Activated CD4-positive, alpha-beta T cell treated with anti-CD3 and anti-CD28 coated beads, Interleukin-2, amount 10 ng/mL, durations not matched to agents 24 days and 14 days (primary cell): ENCODE measurements around the gene AQR. TPM values are rescaled to one million over a fixed set of nuclear protein-coding genes. Genes with fewer than 3 reads are reported as not detected.

Experiments used
- DNase-seq: peaks from one replicate; pipeline ENCODE4 v3.0.0; 2022
- H3K27ac Mint-ChIP-seq: one replicate; pipeline ENCODE4 v1.8.0; 2022; ENCODE audit warnings: mild to moderate bottlenecking, mixed read lengths
- H3K27me3 Mint-ChIP-seq: one replicate; pipeline ENCODE4 v1.8.0; 2022; ENCODE audit warnings: mixed read lengths
- H3K36me3 Mint-ChIP-seq: one replicate; pipeline ENCODE4 v1.8.0; 2022; ENCODE audit warnings: low read depth, mild to moderate bottlenecking, mixed read lengths
- H3K4me1 Mint-ChIP-seq: one replicate; pipeline ENCODE4 v1.8.0; 2021; ENCODE audit warnings: mixed read lengths
- H3K4me3 Mint-ChIP-seq: one replicate; pipeline ENCODE4 v1.8.0; 2022; ENCODE audit warnings: mild to moderate bottlenecking, moderate library complexity, mixed read lengths
- H3K9me3 Mint-ChIP-seq: one replicate; pipeline ENCODE4 v1.8.0; 2021; ENCODE audit warnings: mixed read lengths
- intact Hi-C: fragments of 100-400 bp; cut with micrococcal nuclease; formaldehyde crosslinking; loops from one replicate; pipeline ENCODE4 v1.15.1; 2023
- total RNA-seq: library from RNA; stranded (reverse); gene quantifications from 2 replicates; pipeline ENCODE4 v1.2.3, GENCODE V29; 2022

The AQR gene
- total RNA-seq, 1 donor from 2014 or later = 47.3 TPM

DNA sequence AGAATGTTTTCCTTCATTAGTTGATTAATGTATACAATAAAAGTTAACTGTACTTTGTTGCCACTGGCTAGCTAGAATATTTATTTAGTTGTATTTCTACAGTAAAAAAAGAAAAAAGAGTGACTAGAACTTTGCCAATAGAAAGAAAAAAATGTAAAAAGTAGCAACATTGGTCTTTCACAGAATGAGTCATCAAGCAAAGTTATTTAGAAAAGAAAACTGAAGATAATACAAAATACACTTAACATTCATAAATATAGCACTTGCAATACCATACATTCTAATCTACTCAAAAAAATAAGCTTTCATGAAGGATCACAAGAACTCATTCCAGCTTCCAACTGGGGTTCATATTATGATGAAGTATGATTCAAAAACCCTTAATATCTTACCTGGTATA, 83.4 kb downstream of the AQR start:
- peaks cover 4% of the 10 kb centered on the region for H3K4me1 Mint-ChIP-seq
- DNase-seq = no peak
- no peak overlapping the region for H3K4me3 Mint-ChIP-seq
- H3K27ac Mint-ChIP-seq = no peak overlapping the region
- no peaks in the 10 kb centered on the region for H3K27me3 Mint-ChIP-seq
- intact Hi-C loops = no loop called here
- no peaks in the 10 kb centered on the region for H3K9me3 Mint-ChIP-seq
- H3K36me3 Mint-ChIP-seq = peaks cover 54% of the 10 kb centered on the region

- Mint-ChIP-seq H3K4me1 (peaks cover 4% of the 10 kb centered on the region), H3K9me3 (no peaks in the 10 kb centered on the region), H3K4me3 (no peak overlapping the region), H3K27me3 (no peaks in the 10 kb centered on the region), H3K27ac (no peak overlapping the region), H3K36me3 (peaks cover 57% of the 10 kb centered on the region)
- intact Hi-C loops = no loop called here
- DNase-seq = no peak
Measured at GRCh38 chr15:34883633-34884032, 85.9 kb downstream of the AQR start.

GRCh38 chr15:34883042-34883441, 86.5 kb downstream of the AQR start:
- Mint-ChIP-seq H3K9me3 (no peaks in the 10 kb centered on the region), H3K27ac (no peak overlapping the region), H3K27me3 (no peaks in the 10 kb centered on the region), H3K4me1 (peaks cover 4% of the 10 kb centered on the region), H3K36me3 (peaks cover 60% of the 10 kb centered on the region), H3K4me3 (no peak overlapping the region)
- intact Hi-C loops = no loop called here
- DNase-seq = no peak

DNA sequence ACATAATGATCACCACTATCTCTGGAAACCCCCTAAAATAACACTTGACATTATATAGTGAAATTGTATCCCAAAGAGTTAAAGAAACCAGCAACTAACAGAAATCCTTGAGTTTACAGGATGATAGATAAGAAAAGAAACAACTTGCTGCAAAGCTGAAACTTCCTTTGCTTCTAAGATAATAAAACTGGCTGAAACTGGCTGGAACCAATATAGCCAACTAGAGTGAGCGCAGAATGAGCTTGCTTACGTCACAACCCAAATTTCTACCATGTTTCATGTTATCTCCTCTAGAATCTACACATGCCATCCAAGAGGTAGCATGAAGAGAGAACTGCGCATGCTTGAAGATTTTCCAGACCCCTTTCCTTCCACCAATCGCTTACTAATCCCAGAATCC, 90.4 kb downstream of the AQR start:
- DNase-seq = no peak
- Mint-ChIP-seq H3K9me3 (no peaks in the 10 kb centered on the region), H3K4me3 (no peak overlapping the region), H3K27ac (no peak overlapping the region), H3K27me3 (no peaks in the 10 kb centered on the region), H3K36me3 (peaks cover 53% of the 10 kb centered on the region), H3K4me1 (no peaks in the 10 kb centered on the region)
- intact Hi-C loops = no loop called here

GRCh38 chr15:34876640-34877039, 92.9 kb downstream of the AQR start:
- intact Hi-C loops = no loop called here
- DNase-seq = no peak
- Mint-ChIP-seq H3K36me3 (peaks cover 49% of the 10 kb centered on the region), H3K27me3 (no peaks in the 10 kb centered on the region), H3K9me3 (no peaks in the 10 kb centered on the region), H3K4me3 (no peak overlapping the region), H3K4me1 (no peaks in the 10 kb centered on the region), H3K27ac (no peak overlapping the region)

- Mint-ChIP-seq H3K4me3 (no peak overlapping the region), H3K9me3 (no peaks in the 10 kb centered on the region), H3K27ac (no peak overlapping the region), H3K4me1 (no peaks in the 10 kb centered on the region), H3K36me3 (peaks cover 64% of the 10 kb centered on the region), H3K27me3 (no peaks in the 10 kb centered on the region)
- intact Hi-C loops = no loop called here
- DNase-seq = no peak
Measured at GRCh38 chr15:34869110-34869509, 100.4 kb downstream of the AQR start.

- Mint-ChIP-seq H3K9me3 (no peaks in the 10 kb centered on the region), H3K36me3 (peaks cover 60% of the 10 kb centered on the region), H3K4me1 (no peaks in the 10 kb centered on the region), H3K27me3 (no peaks in the 10 kb centered on the region), H3K4me3 (no peak overlapping the region), H3K27ac (no peak overlapping the region)
- no peak for DNase-seq
- intact Hi-C loops = no loop called here
Measured at GRCh38 chr15:34865531-34865930, 104.0 kb downstream of the AQR start.

DNA sequence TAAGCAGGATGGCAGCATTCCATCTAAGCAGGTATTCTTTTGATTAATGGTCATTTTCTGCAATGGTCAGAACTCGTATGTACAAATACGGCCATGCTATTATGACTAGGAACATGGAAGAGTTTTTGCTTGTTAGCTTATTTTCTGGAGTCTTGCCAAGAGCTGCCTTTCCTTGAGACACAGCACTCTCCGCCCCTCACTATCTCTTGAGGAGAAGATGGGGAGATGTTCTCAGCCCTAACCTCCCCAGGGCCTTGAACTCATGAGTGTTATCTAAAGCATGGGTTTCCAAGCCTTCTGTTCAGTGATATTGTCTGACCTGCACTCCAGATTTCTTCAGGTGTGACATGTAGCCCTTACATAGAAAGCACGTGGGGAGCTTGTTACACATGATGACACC, 108.3 kb downstream of the AQR start:
- intact Hi-C loops = no loop called here
- H3K36me3 Mint-ChIP-seq = peaks cover 54% of the 10 kb centered on the region
- no peaks in the 10 kb centered on the region for H3K27me3 Mint-ChIP-seq
- no peaks in the 10 kb centered on the region for H3K9me3 Mint-ChIP-seq
- H3K4me1 Mint-ChIP-seq = no peaks in the 10 kb centered on the region
- H3K4me3 Mint-ChIP-seq = no peak overlapping the region
- no peak for DNase-seq
- H3K27ac Mint-ChIP-seq = no peak overlapping the region

- Mint-ChIP-seq H3K27me3 (no peaks in the 10 kb centered on the region), H3K27ac (no peak overlapping the region)
Measured at GRCh38 chr15:34855893-34856292, 113.6 kb downstream of the AQR start.

GRCh38 chr15:34855413-34855812, 114.1 kb downstream of the AQR start:
- H3K9me3 Mint-ChIP-seq = no peaks in the 10 kb centered on the region

More at GRCh38 chr15:34855893-34856292, 113.6 kb downstream of the AQR start:
- H3K4me1 Mint-ChIP-seq = no peaks in the 10 kb centered on the region
- peaks cover 43% of the 10 kb centered on the region for H3K36me3 Mint-ChIP-seq
- intact Hi-C loops = no loop called here
- DNase-seq = no peak
- H3K4me3 Mint-ChIP-seq = no peak overlapping the region
- no peaks in the 10 kb centered on the region for H3K9me3 Mint-ChIP-seq

DNA sequence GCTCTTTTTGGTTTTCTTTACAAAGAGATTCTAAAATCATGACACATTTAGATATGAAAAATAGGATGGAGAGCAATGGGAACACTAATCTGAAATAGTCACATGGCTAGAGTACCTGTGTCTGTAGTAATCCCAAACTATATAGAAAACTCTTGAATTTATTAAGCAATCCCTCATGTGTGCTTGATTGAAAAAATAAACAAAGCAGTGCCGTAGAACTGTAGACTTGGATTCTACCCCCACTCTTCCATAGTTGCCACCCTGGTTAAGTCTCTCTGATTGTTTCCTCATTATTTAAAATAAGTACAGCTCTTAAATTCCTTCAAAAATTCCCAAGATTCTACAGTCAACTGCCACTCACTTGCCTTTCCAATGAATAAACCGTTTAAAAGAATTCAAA, 115.3 kb downstream of the AQR start:
- H3K27me3 Mint-ChIP-seq = no peaks in the 10 kb centered on the region
- no peak overlapping the region for H3K27ac Mint-ChIP-seq
- no peaks in the 10 kb centered on the region for H3K9me3 Mint-ChIP-seq
- intact Hi-C loops = no loop called here
- peaks cover 37% of the 10 kb centered on the region for H3K36me3 Mint-ChIP-seq
- no peak overlapping the region for H3K4me3 Mint-ChIP-seq
- no peaks in the 10 kb centered on the region for H3K4me1 Mint-ChIP-seq
- DNase-seq = no peak

More at GRCh38 chr15:34855413-34855812, 114.1 kb downstream of the AQR start:
- Mint-ChIP-seq H3K36me3 (peaks cover 45% of the 10 kb centered on the region), H3K27ac (no peak overlapping the region), H3K4me1 (no peaks in the 10 kb centered on the region), H3K4me3 (no peak overlapping the region), H3K27me3 (no peaks in the 10 kb centered on the region)
- no peak for DNase-seq
- intact Hi-C loops = no loop called here

DNA sequence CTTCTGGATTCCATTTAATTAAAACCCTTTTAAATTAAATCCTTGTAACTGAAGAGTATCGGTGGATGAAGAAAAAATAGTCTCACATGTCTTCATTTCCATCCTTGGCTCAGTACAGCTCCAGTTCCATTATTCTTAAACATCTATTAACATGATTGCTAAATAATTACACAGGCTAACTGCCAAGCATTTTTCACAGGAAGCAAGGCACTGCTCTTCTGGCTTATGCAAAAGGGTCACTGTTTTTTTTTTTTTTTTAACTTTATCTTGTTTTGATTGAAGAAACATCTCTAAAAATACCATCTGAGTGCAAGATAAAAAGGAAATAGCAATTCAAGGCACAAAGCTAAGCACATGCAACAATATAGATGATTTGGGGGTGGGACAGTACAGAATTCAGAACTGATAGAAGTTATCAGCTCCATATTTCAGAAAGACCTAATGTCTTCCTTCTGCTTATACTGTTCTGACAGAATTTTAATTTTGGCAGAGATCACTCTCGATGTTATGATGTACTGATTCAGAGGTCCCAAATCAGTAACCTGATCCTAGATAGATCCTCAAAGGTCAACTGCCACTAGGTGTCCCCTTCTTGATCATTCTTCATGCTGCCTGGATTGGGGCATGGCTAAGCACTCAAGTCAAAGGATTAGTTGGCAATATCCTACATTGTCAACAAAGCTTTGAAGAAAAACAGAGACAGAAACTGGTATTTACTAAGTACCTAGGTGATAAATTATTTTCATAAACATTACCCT, 116.4 kb downstream of the AQR start:
- Mint-ChIP-seq H3K36me3 (peaks cover 28% of the 10 kb centered on the region), H3K4me1 (no peaks in the 10 kb centered on the region), H3K27me3 (no peaks in the 10 kb centered on the region), H3K9me3 (no peaks in the 10 kb centered on the region), H3K4me3 (no peak overlapping the region), H3K27ac (no peak overlapping the region)
- no peak for DNase-seq
- intact Hi-C loops = no loop called here

DNA sequence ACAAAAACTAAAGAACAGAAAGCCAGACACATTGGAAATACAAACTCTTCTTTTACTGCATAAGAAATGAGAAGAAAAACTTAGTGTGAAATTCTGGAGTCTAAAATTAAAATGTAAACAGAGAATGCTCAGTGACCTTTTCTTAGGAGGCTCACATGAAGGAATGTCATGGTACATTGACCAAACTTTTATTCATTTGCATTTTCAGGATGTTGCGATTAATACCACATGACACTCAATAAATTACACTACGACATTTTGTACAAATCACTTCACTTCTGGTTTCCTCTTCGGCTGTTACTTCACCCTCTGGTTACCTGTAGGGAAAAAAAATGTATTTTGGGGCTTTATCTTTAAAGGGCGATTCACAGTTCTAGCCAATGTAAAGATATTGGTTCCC, 117.8 kb downstream of the AQR start:
- H3K36me3 Mint-ChIP-seq = peaks cover 19% of the 10 kb centered on the region

GRCh38 chr15:34851007-34851406, 118.5 kb downstream of the AQR start:
- intact Hi-C loops = no loop called here
- Mint-ChIP-seq H3K4me3 (no peak overlapping the region), H3K9me3 (no peaks in the 10 kb centered on the region), H3K27me3 (no peaks in the 10 kb centered on the region), H3K4me1 (no peaks in the 10 kb centered on the region), H3K36me3 (peaks cover 16% of the 10 kb centered on the region), H3K27ac (no peak overlapping the region)
- no peak for DNase-seq

More for the DNA sequence above, 117.8 kb downstream of the AQR start:
- no peak overlapping the region for H3K27ac Mint-ChIP-seq
- no peak overlapping the region for H3K4me3 Mint-ChIP-seq
- no peaks in the 10 kb centered on the region for H3K4me1 Mint-ChIP-seq
- H3K27me3 Mint-ChIP-seq = no peaks in the 10 kb centered on the region
- H3K9me3 Mint-ChIP-seq = no peaks in the 10 kb centered on the region
- no peak for DNase-seq
- intact Hi-C loops = no loop called here

DNA sequence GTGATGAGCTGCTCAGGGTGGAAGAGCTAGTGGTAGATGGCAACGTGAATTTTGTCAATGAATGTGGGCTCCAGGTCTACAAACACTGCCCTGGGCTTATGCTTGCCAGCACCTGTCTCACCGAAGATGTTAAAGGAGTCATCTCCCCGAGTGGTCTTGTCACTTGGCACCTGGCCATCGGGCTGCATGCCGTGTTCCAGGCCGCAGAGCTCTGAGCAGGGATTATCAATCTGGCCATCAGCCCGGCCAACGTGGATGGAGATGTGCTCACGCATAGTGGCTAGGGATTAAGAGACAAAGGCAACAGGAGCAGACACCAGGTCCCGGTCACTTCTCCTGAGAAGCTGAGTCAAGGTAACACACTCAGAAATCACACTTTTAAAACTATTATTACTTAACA, 119.4 kb downstream of the AQR start:
- Mint-ChIP-seq H3K36me3 (peaks cover 11% of the 10 kb centered on the region), H3K27ac (no peak overlapping the region), H3K27me3 (no peaks in the 10 kb centered on the region), H3K4me3 (no peak overlapping the region), H3K9me3 (no peaks in the 10 kb centered on the region), H3K4me1 (no peaks in the 10 kb centered on the region)
- intact Hi-C loops = no loop called here
- DNase-seq = no peak
